Neural cell (in vitro differentiated cells): ENCODE data around the gene NYAP2.

ENCODE experiments used
- EZH2 ChIP-seq: fragments of 200-600, 300-800 bp; shearing (Covaris generic), sonication (generic); IDR thresholded peaks from 2 replicates; pipeline ENCODE4 v1.6.1; 2014; ENCODE audit warnings: antibody characterized with exemption, low read length, borderline replicate concordance, mild to moderate bottlenecking; ENCODE audit not compliant: insufficient read depth, poor library complexity, severe bottlenecking
- MXI1 ChIP-seq: fragments of 450-650 bp; conservative IDR thresholded peaks from 2 replicates; pipeline ENCODE4 v1.6.1; 2014; ENCODE audit warnings: antibody characterized with exemption, mild to moderate bottlenecking; ENCODE audit not compliant: poor library complexity, severe bottlenecking
- POLR2AphosphoS5 ChIP-seq: IDR thresholded peaks from 2 replicates; pipeline ENCODE4 v1.6.1; 2012
- RAD21 ChIP-seq: fragments of 450-650 bp; conservative IDR thresholded peaks from 2 replicates; pipeline ENCODE4 v1.6.1; 2014; ENCODE audit warnings: antibody characterized with exemption, mild to moderate bottlenecking, moderate library complexity
- SMC3 ChIP-seq: fragments of 450-650 bp; conservative IDR thresholded peaks from 2 replicates; pipeline ENCODE4 v1.6.1; 2014; ENCODE audit warnings: antibody characterized with exemption, mild to moderate bottlenecking, moderate library complexity; ENCODE audit not compliant: poor library complexity
- TAF1 ChIP-seq: IDR thresholded peaks from 2 replicates; pipeline ENCODE4 v1.6.1; 2012; ENCODE audit warnings: low read depth
- TF ChIP-seq, protein P1 (sequence below): fragments of 450-650 bp; IDR thresholded peaks from 2 replicates; pipeline ENCODE4 v1.5.1; 2014; ENCODE audit warnings: antibody characterized with exemption, mild to moderate bottlenecking, moderate library complexity; ENCODE audit not compliant: poor library complexity, severe bottlenecking
- TF ChIP-seq, protein P2 (sequence below): IDR thresholded peaks from 2 replicates; pipeline ENCODE4 v1.6.1; 2012; ENCODE audit warnings: borderline replicate concordance

DNA sequence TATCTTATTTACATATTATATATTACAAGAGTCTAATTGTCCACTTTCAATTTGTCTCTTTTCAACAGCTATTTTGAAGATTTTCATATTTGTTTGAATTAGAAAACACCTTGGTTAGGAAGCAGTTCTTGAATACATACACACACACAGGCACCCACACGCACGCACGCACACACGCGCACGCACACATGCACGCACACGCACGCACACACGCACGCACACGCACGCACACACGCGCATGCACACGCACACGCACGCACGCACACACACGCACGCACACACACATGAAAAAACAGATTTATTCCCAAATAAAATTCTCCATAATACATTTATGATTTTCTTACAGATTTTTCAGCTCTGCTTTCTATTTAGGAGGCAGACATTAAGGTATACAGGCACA, 220.7 kb downstream of the NYAP2 start:
- TF ChIP-seq, protein P1, sequence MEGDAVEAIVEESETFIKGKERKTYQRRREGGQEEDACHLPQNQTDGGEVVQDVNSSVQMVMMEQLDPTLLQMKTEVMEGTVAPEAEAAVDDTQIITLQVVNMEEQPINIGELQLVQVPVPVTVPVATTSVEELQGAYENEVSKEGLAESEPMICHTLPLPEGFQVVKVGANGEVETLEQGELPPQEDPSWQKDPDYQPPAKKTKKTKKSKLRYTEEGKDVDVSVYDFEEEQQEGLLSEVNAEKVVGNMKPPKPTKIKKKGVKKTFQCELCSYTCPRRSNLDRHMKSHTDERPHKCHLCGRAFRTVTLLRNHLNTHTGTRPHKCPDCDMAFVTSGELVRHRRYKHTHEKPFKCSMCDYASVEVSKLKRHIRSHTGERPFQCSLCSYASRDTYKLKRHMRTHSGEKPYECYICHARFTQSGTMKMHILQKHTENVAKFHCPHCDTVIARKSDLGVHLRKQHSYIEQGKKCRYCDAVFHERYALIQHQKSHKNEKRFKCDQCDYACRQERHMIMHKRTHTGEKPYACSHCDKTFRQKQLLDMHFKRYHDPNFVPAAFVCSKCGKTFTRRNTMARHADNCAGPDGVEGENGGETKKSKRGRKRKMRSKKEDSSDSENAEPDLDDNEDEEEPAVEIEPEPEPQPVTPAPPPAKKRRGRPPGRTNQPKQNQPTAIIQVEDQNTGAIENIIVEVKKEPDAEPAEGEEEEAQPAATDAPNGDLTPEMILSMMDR, result no peak
- TF ChIP-seq RAD21 (no peak), TAF1 (no peak), EZH2 (no peak), MXI1 (no peak), POLR2AphosphoS5 (no peak), SMC3 (no peak)
- TF ChIP-seq, protein P2, sequence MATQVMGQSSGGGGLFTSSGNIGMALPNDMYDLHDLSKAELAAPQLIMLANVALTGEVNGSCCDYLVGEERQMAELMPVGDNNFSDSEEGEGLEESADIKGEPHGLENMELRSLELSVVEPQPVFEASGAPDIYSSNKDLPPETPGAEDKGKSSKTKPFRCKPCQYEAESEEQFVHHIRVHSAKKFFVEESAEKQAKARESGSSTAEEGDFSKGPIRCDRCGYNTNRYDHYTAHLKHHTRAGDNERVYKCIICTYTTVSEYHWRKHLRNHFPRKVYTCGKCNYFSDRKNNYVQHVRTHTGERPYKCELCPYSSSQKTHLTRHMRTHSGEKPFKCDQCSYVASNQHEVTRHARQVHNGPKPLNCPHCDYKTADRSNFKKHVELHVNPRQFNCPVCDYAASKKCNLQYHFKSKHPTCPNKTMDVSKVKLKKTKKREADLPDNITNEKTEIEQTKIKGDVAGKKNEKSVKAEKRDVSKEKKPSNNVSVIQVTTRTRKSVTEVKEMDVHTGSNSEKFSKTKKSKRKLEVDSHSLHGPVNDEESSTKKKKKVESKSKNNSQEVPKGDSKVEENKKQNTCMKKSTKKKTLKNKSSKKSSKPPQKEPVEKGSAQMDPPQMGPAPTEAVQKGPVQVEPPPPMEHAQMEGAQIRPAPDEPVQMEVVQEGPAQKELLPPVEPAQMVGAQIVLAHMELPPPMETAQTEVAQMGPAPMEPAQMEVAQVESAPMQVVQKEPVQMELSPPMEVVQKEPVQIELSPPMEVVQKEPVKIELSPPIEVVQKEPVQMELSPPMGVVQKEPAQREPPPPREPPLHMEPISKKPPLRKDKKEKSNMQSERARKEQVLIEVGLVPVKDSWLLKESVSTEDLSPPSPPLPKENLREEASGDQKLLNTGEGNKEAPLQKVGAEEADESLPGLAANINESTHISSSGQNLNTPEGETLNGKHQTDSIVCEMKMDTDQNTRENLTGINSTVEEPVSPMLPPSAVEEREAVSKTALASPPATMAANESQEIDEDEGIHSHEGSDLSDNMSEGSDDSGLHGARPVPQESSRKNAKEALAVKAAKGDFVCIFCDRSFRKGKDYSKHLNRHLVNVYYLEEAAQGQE, result no peak
